Osteoblast (primary cell): ENCODE results near the gene KIRREL3. TPM values are rescaled to one million over a fixed set of nuclear protein-coding genes. Genes with fewer than 3 reads are reported as not detected.

Experiments
- DNase-seq: peaks from one replicate; pipeline ENCODE4 v3.0.0; 2011; ENCODE audit warnings: low spot score, mixed read lengths; ENCODE audit not compliant: insufficient read length; ENCODE audit errors: missing footprints
- H2AFZ ChIP-seq: 2 replicates; pipeline ENCODE4 v1.6.0; 2011; ENCODE audit warnings: mild to moderate bottlenecking, low read length
- H3K27ac ChIP-seq: 2 replicates; pipeline ENCODE4 v1.5.1; 2011; ENCODE audit warnings: mild to moderate bottlenecking, low read depth, low read length, moderate library complexity
- H3K27me3 ChIP-seq: 2 replicates; pipeline ENCODE4 v1.6.0; 2012; ENCODE audit warnings: mild to moderate bottlenecking, control low read depth, inconsistent platforms, low read length, moderate library complexity; ENCODE audit not compliant: insufficient read depth
- H3K36me3 ChIP-seq: 2 replicates; pipeline ENCODE4 v1.5.1; 2011; ENCODE audit warnings: mild to moderate bottlenecking, low read length, control low read depth, moderate library complexity; ENCODE audit not compliant: insufficient read depth
- H3K4me1 ChIP-seq: 2 replicates; pipeline ENCODE4 v1.5.1; 2011; ENCODE audit warnings: mild to moderate bottlenecking, low read length, control low read depth, moderate library complexity; ENCODE audit not compliant: insufficient read depth
- H3K4me2 ChIP-seq: 2 replicates; pipeline ENCODE4 v1.6.0; 2011; ENCODE audit warnings: mild to moderate bottlenecking, low read length; ENCODE audit not compliant: insufficient read depth
- H3K4me3 ChIP-seq: fragments of 200-600 bp; sonication (generic); 3 replicates; pipeline ENCODE4 v1.5.1; 2012; ENCODE audit warnings: mild to moderate bottlenecking, low read length, inconsistent platforms; ENCODE audit not compliant: insufficient read depth
- H3K79me2 ChIP-seq: 2 replicates; pipeline ENCODE4 v1.6.0; 2012; ENCODE audit warnings: mild to moderate bottlenecking, low read length, control low read depth, inconsistent platforms; ENCODE audit not compliant: insufficient read depth
- H3K9me3 ChIP-seq: 2 replicates; pipeline ENCODE4 v1.5.1; 2011; ENCODE audit warnings: low read depth, low read length, control low read depth
- H4K20me1 ChIP-seq: 2 replicates; pipeline ENCODE4 v1.6.0; 2012; ENCODE audit warnings: mild to moderate bottlenecking, low read length, control low read depth; ENCODE audit not compliant: insufficient read depth
- CTCF ChIP-seq: IDR thresholded peaks from 2 replicates; pipeline ENCODE4 v1.5.1; 2011; ENCODE audit warnings: mild to moderate bottlenecking, low read depth, low read length, moderate library complexity; ENCODE audit errors: extremely low read depth
- total RNA-seq: library from RNA; depleted of rRNA; stranded (reverse); fragments of >200 nt; gene quantifications from 2 replicates; pipeline ENCODE4 v1.2.3, GENCODE V29; 2012

Gene KIRREL3
- total RNA-seq, 1 donor, result 3.6 TPM

- no peaks in the 10 kb centered on the region for H3K9me3 ChIP-seq
- no peaks in the 10 kb centered on the region for H3K36me3 ChIP-seq
- no peak overlapping the region for H3K4me2 ChIP-seq
- no peak overlapping the region for H2AFZ ChIP-seq
- H4K20me1 ChIP-seq, result peaks cover 34% of the 10 kb centered on the region
- DNase-seq, result peak; percentile 73
- no peak overlapping the region for H3K27ac ChIP-seq
- no peaks in the 10 kb centered on the region for H3K79me2 ChIP-seq
- H3K4me3 ChIP-seq, result no peak overlapping the region
- H3K4me1 ChIP-seq, result no peaks in the 10 kb centered on the region
- no peak for TF ChIP-seq CTCF
- no peaks in the 10 kb centered on the region for H3K27me3 ChIP-seq
These were observed 439.2 kb downstream of the KIRREL3 start for GRCh38 chr11:126561327-126561893.

- DNase-seq, result no peak
- no peak overlapping the region for H3K27ac ChIP-seq
- H3K4me3 ChIP-seq, result no peak overlapping the region
- H3K79me2 ChIP-seq, result no peaks in the 10 kb centered on the region
- no peak for TF ChIP-seq CTCF
- H3K36me3 ChIP-seq, result no peaks in the 10 kb centered on the region
- no peak overlapping the region for H2AFZ ChIP-seq
- H3K9me3 ChIP-seq, result no peaks in the 10 kb centered on the region
- peaks cover 30% of the 10 kb centered on the region for H4K20me1 ChIP-seq
- no peaks in the 10 kb centered on the region for H3K4me1 ChIP-seq
- H3K27me3 ChIP-seq, result no peaks in the 10 kb centered on the region
- no peak overlapping the region for H3K4me2 ChIP-seq
These were observed 440.3 kb downstream of the KIRREL3 start for GRCh38 chr11:126560221-126560620.

- Histone ChIP-seq H4K20me1 (peaks cover 24% of the 10 kb centered on the region), H3K27me3 (peaks cover 1% of the 10 kb centered on the region), H3K36me3 (no peaks in the 10 kb centered on the region), H3K4me3 (no peak overlapping the region), H3K79me2 (no peaks in the 10 kb centered on the region), H3K4me2 (no peak overlapping the region), H3K9me3 (no peaks in the 10 kb centered on the region), H3K4me1 (peaks cover 16% of the 10 kb centered on the region), H3K27ac (no peak overlapping the region), H2AFZ (no peak overlapping the region)
- TF ChIP-seq CTCF, result no peak
- peak; percentile 63 for DNase-seq
These were observed 451.7 kb downstream of the KIRREL3 start for GRCh38 chr11:126548581-126549550.

GRCh38 chr11:126547691-126548090 is 452.9 kb downstream of the KIRREL3 start:
- Histone ChIP-seq H3K27ac (peak overlapping the region; percentile 45), H3K4me3 (no peak overlapping the region), H4K20me1 (peaks cover 31% of the 10 kb centered on the region), H3K36me3 (no peaks in the 10 kb centered on the region), H3K4me2 (no peak overlapping the region), H3K9me3 (no peaks in the 10 kb centered on the region), H2AFZ (no peak overlapping the region), H3K4me1 (peaks cover 17% of the 10 kb centered on the region), H3K27me3 (peaks cover 4% of the 10 kb centered on the region), H3K79me2 (no peaks in the 10 kb centered on the region)
- DNase-seq, result no peak
- TF ChIP-seq CTCF, result no peak
